Activated naive CD4-positive, alpha-beta T cell treated with anti-CD3 and anti-CD28 coated beads, Interleukin-2, amount 50 U/mL, for 24 hours (primary cell): ENCODE data around the gene MMP14.

Experiments used
- H3K27ac Mint-ChIP-seq: one replicate; pipeline ENCODE4 v1.8.0; 2021; ENCODE audit warnings: mild to moderate bottlenecking, mixed read lengths
- H3K27me3 Mint-ChIP-seq: one replicate; pipeline ENCODE4 v1.8.0; 2021; ENCODE audit warnings: mixed read lengths
- H3K36me3 Mint-ChIP-seq: one replicate; pipeline ENCODE4 v1.8.0; 2021; ENCODE audit warnings: mixed read lengths
- H3K4me1 Mint-ChIP-seq: one replicate; pipeline ENCODE4 v1.8.0; 2021; ENCODE audit warnings: mixed read lengths
- H3K4me3 Mint-ChIP-seq: one replicate; pipeline ENCODE4 v1.8.0; 2021; ENCODE audit warnings: mild to moderate bottlenecking, mixed read lengths
- H3K9me3 Mint-ChIP-seq: one replicate; pipeline ENCODE4 v1.8.0; 2021; ENCODE audit warnings: mixed read lengths

Gene MMP14

GRCh38 chr14:22896760-22897159 lies 60.4 kb downstream of the MMP14 start:
- H3K27ac Mint-ChIP-seq: no peak overlapping the region

GRCh38 chr14:22897357-22897756 lies 61.0 kb downstream of the MMP14 start:
- peaks cover 15% of the 10 kb centered on the region for H3K4me1 Mint-ChIP-seq
- peak overlapping the region; percentile 20 for H3K27ac Mint-ChIP-seq
- no peaks in the 10 kb centered on the region for H3K27me3 Mint-ChIP-seq
- no peak overlapping the region for H3K4me3 Mint-ChIP-seq
- no peaks in the 10 kb centered on the region for H3K9me3 Mint-ChIP-seq
- peaks cover 5% of the 10 kb centered on the region for H3K36me3 Mint-ChIP-seq

More at GRCh38 chr14:22896760-22897159, 60.4 kb downstream of the MMP14 start:
- Mint-ChIP-seq H3K36me3 (peaks cover 5% of the 10 kb centered on the region), H3K4me1 (peaks cover 15% of the 10 kb centered on the region), H3K4me3 (no peak overlapping the region), H3K9me3 (no peaks in the 10 kb centered on the region), H3K27me3 (no peaks in the 10 kb centered on the region)
